BLaER1 (cell line): ENCODE results near the gene MFAP1.

Experiments
- H3K27ac ChIP-seq: shearing (Covaris generic); formaldehyde crosslinking; 2 replicates; pipeline ENCODE4 v1.8.1; 2022
- H3K27me3 ChIP-seq: shearing (Covaris generic); formaldehyde crosslinking; 2 replicates; pipeline ENCODE4 v1.8.1; 2022
- H3K36me3 ChIP-seq: shearing (Covaris generic); formaldehyde crosslinking; 2 replicates; pipeline ENCODE4 v1.8.1; 2022
- H3K4me1 ChIP-seq: shearing (Covaris generic); formaldehyde crosslinking; 2 replicates; pipeline ENCODE4 v1.8.1; 2022
- H3K4me2 ChIP-seq: shearing (Covaris generic); formaldehyde crosslinking; 2 replicates; pipeline ENCODE4 v1.8.1; 2022
- H3K4me3 ChIP-seq: shearing (Covaris generic); formaldehyde crosslinking; 2 replicates; pipeline ENCODE4 v1.8.1; 2022
- H3K9ac ChIP-seq: shearing (Covaris generic); formaldehyde crosslinking; 2 replicates; pipeline ENCODE4 v1.8.1; 2022
- H3K9me3 ChIP-seq: shearing (Covaris generic); formaldehyde crosslinking; 2 replicates; pipeline ENCODE4 v1.8.1; 2022
- H4K20me1 ChIP-seq: shearing (Covaris generic); formaldehyde crosslinking; 2 replicates; pipeline ENCODE4 v1.8.1; 2022
- Cebpa-rat ChIP-seq: shearing (Covaris generic); IDR thresholded peaks from 2 replicates; pipeline ENCODE4 v1.8.1; 2022

The MFAP1 gene

DNA sequence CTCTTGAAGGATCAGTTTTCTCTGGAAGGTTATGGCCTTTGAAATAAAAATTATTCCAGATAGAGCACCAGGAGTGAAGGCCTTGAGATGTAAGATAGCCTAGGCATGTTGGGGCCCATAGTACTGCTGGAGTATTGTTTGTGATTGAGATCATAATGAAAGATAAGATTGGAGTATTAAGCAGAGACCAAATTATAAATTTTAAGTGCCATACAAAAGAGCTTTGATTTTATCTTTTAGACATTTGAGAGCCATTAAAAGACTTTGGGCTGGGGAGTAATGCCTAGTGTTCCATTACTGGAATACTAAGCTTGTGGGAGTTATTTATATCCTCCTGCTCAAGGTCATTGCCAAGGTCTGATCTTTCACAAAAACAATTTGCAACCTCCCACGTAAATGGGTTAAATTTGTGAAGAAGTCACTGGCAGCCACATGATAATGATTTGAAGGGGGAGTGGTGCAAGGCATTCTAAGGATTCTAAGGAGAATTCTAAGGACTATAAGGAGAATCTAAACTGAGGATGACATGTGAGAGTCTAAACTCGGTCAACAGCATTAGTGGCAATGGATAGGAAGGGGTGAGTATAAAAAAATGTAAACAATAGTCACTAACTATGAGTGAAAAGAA, 60.6 kb downstream of the MFAP1 start:
- H3K9ac ChIP-seq, result no peak overlapping the region
- peaks cover 100% of the 10 kb centered on the region for H3K36me3 ChIP-seq
- no peaks in the 10 kb centered on the region for H3K9me3 ChIP-seq
- H3K4me1 ChIP-seq, result no peaks in the 10 kb centered on the region
- H4K20me1 ChIP-seq, result peaks cover 50% of the 10 kb centered on the region
- H3K27ac ChIP-seq, result no peak overlapping the region
- H3K4me3 ChIP-seq, result no peak overlapping the region
- H3K4me2 ChIP-seq, result no peak overlapping the region
- no peaks in the 10 kb centered on the region for H3K27me3 ChIP-seq
- TF ChIP-seq Cebpa-rat, result no peak

GRCh38 chr15:43762824-43763223, 61.7 kb downstream of the MFAP1 start:
- H4K20me1 ChIP-seq, result peaks cover 52% of the 10 kb centered on the region
- no peaks in the 10 kb centered on the region for H3K4me1 ChIP-seq
- peaks cover 100% of the 10 kb centered on the region for H3K36me3 ChIP-seq
- H3K9me3 ChIP-seq, result no peaks in the 10 kb centered on the region
- H3K9ac ChIP-seq, result no peak overlapping the region
- no peak overlapping the region for H3K27ac ChIP-seq
- no peak overlapping the region for H3K4me2 ChIP-seq
- TF ChIP-seq Cebpa-rat, result no peak
- H3K4me3 ChIP-seq, result no peak overlapping the region
- H3K27me3 ChIP-seq, result no peaks in the 10 kb centered on the region
